Stomach (tissue), 4 donors: ENCODE data around the gene LSM12.

Source experiments
- POLR2AphosphoS5 ChIP-seq, 3 donors: sonication (generic); formaldehyde crosslinking; IDR thresholded peaks; one replicate each; pipeline ENCODE4 v1.6.1; 2016; ENCODE audit warnings: antibody characterized with exemption in 3 of 3
- TF ChIP-seq, protein P1 (sequence below), 7 experiments: fragments of 450-650 bp in 4 of 7; fragments of 200-600 bp in 3 of 7; sonication (generic) in 3 of 7; IDR thresholded peaks; one replicate each; pipeline ENCODE4 v1.5.1; 2016 to 2019; ENCODE audit warnings: antibody characterized with exemption in 7 of 7, control low read depth in 2 of 7, mild to moderate bottlenecking in 1 of 7

DNA sequence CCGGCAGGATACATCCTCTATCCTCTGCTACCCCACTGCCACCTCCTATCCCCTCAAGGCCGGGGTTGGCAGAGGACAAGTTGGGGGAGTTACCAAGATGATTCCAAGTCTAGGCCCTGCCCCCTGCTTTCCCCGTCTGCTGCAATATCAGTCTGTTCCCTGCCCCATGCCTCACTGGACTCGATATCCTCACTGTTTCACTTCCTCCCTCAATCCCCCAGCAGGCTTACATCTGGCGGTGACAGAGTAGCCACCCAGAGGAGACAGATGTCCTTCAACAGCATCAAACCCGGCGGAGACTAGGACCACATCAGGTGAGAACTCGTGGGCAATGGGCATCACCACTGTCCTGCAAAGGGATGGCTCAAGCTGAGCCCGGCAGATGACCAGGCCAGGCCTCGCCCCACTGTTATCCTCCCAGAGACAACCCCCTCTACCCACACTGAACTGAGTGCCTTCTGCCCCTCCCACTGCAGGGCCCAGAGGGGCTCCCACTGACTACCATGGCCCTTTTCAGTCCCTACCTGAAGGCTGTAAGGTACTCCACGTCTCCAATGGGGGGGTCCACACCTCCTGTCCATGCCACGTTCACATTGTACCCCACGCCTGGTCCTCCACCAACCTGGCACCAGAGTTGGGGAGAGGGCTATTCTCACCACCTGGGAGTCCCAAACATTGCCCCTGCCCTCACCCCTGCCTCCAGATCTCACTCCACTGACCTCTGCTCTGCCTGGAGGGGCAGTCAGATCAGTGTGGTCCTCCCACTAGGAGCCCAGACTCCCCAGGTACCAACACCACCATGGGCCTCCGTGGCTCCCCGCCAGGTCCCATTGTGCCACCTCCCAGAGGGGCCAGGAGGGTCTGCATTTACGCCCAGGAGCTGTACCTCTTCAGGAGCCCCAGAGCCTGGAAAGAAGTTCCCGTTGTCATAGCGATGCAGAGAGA is 13.7 kb upstream of the LSM12 start:
- TF ChIP-seq, protein P1, sequence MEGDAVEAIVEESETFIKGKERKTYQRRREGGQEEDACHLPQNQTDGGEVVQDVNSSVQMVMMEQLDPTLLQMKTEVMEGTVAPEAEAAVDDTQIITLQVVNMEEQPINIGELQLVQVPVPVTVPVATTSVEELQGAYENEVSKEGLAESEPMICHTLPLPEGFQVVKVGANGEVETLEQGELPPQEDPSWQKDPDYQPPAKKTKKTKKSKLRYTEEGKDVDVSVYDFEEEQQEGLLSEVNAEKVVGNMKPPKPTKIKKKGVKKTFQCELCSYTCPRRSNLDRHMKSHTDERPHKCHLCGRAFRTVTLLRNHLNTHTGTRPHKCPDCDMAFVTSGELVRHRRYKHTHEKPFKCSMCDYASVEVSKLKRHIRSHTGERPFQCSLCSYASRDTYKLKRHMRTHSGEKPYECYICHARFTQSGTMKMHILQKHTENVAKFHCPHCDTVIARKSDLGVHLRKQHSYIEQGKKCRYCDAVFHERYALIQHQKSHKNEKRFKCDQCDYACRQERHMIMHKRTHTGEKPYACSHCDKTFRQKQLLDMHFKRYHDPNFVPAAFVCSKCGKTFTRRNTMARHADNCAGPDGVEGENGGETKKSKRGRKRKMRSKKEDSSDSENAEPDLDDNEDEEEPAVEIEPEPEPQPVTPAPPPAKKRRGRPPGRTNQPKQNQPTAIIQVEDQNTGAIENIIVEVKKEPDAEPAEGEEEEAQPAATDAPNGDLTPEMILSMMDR (IDR thresholded peaks at IDR 0.05) = no peak
- no peak for TF ChIP-seq POLR2AphosphoS5 (IDR thresholded peaks at IDR 0.05)
